Astrocyte (in vitro differentiated cells and primary cell): ENCODE results near the gene SNED1. TPM values are rescaled to one million over a fixed set of nuclear protein-coding genes. Genes with fewer than 3 reads are reported as not detected.

Source experiments
- DNase-seq: peaks from one replicate; pipeline ENCODE4 v3.0.0-alpha.2; 2010; ENCODE audit warnings: low read depth
- FAIRE-seq: peaks from 2 replicates; lab custom pipeline; 2011; peaks lifted over from hg19 to GRCh38; lab: Jason Lieb, UNC
- H2AFZ ChIP-seq: 2 replicates; pipeline ENCODE4 v1.6.0; 2012; ENCODE audit warnings: low read depth, low read length, inconsistent platforms
- H3K27ac ChIP-seq: 2 replicates; pipeline ENCODE4 v1.5.1; 2011; ENCODE audit warnings: low read depth, low read length, inconsistent platforms
- H3K27me3 ChIP-seq: 2 replicates; pipeline ENCODE4 v1.6.0; 2011; ENCODE audit warnings: low read length, inconsistent platforms; ENCODE audit not compliant: insufficient read depth
- H3K36me3 ChIP-seq: 2 replicates; pipeline ENCODE4 v1.5.1; 2011; ENCODE audit warnings: low read length, inconsistent platforms; ENCODE audit not compliant: insufficient read depth
- H3K4me1 ChIP-seq: 2 replicates; pipeline ENCODE4 v1.5.1; 2011; ENCODE audit warnings: low read length, inconsistent platforms; ENCODE audit not compliant: insufficient read depth
- H3K4me2 ChIP-seq: 2 replicates; pipeline ENCODE4 v1.6.0; 2012; ENCODE audit warnings: low read length, inconsistent platforms
- H3K4me3 ChIP-seq: 2 replicates; pipeline ENCODE4 v1.5.1; 2011; ENCODE audit warnings: low read depth, mild to moderate bottlenecking, low read length, inconsistent platforms; ENCODE audit not compliant: insufficient read depth
- H3K79me2 ChIP-seq: 2 replicates; pipeline ENCODE4 v1.6.0; 2012; ENCODE audit warnings: mild to moderate bottlenecking, low read length, inconsistent platforms; ENCODE audit not compliant: insufficient read depth
- H3K9ac ChIP-seq: 2 replicates; pipeline ENCODE4 v1.6.0; 2012; ENCODE audit warnings: mild to moderate bottlenecking, low read length, inconsistent platforms
- H3K9me3 ChIP-seq: 2 replicates; pipeline ENCODE4 v1.5.1; 2012; ENCODE audit warnings: low read depth, mild to moderate bottlenecking, low read length, inconsistent platforms; ENCODE audit not compliant: insufficient read depth
- H4K20me1 ChIP-seq: 2 replicates; pipeline ENCODE4 v1.6.0; 2012; ENCODE audit warnings: low read length, inconsistent platforms; ENCODE audit not compliant: insufficient read depth
- H3K27ac Mint-ChIP-seq: one replicate; pipeline ENCODE4 v1.8.0; 2021; ENCODE audit warnings: mild to moderate bottlenecking, mixed read lengths; ENCODE audit not compliant: unreplicated experiment
- H3K27me3 Mint-ChIP-seq: one replicate; pipeline ENCODE4 v1.8.0; 2021; ENCODE audit warnings: low read depth, mixed read lengths; ENCODE audit not compliant: unreplicated experiment
- H3K36me3 Mint-ChIP-seq: one replicate; pipeline ENCODE4 v1.8.0; 2021; ENCODE audit warnings: low read depth, mixed read lengths; ENCODE audit not compliant: unreplicated experiment
- H3K4me1 Mint-ChIP-seq: one replicate; pipeline ENCODE4 v1.8.0; 2021; ENCODE audit warnings: low read depth, mixed read lengths; ENCODE audit not compliant: unreplicated experiment
- H3K4me3 Mint-ChIP-seq: one replicate; pipeline ENCODE4 v1.8.0; 2021; ENCODE audit warnings: mild to moderate bottlenecking, moderate library complexity, mixed read lengths; ENCODE audit not compliant: unreplicated experiment
- H3K9me3 Mint-ChIP-seq: one replicate; pipeline ENCODE4 v1.8.0; 2021; ENCODE audit warnings: mild to moderate bottlenecking, mixed read lengths; ENCODE audit not compliant: unreplicated experiment
- CTCF ChIP-seq: IDR thresholded peaks from 2 replicates; pipeline ENCODE4 v1.5.1; 2011; ENCODE audit warnings: low read depth, mild to moderate bottlenecking, inconsistent platforms, low read length, moderate library complexity; ENCODE audit not compliant: insufficient read depth
- EZH2 ChIP-seq: IDR thresholded peaks from 2 replicates; pipeline ENCODE4 v1.6.1; 2012; ENCODE audit warnings: mild to moderate bottlenecking, low read length, inconsistent platforms; ENCODE audit not compliant: insufficient read depth
- total RNA-seq: library from RNA; stranded (reverse); gene quantifications from 2 replicates; pipeline ENCODE4 v1.2.1, GENCODE V29; 2021

Gene SNED1
- total RNA-seq, 1 donor from 2014 or later: 0.23 TPM

GRCh38 chr2:241064008-241064801 is 65.8 kb downstream of the SNED1 start:
- Histone ChIP-seq H3K4me2 (no peak overlapping the region), H3K4me3 (no peak overlapping the region)
- H3K27ac Mint-ChIP-seq: no peak overlapping the region

GRCh38 chr2:241064802-241065354 is 66.5 kb downstream of the SNED1 start:
- no peaks in the 10 kb centered on the region for H3K4me1 Mint-ChIP-seq
- no peak overlapping the region for H3K4me3 Mint-ChIP-seq
- TF ChIP-seq CTCF (no peak), EZH2 (no peak)
- Histone ChIP-seq H3K9ac (no peak overlapping the region), H3K36me3 (no peaks in the 10 kb centered on the region), H3K4me2 (no peak overlapping the region), H3K27ac (no peak overlapping the region), H3K9me3 (no peaks in the 10 kb centered on the region), H4K20me1 (no peaks in the 10 kb centered on the region), H3K4me3 (no peak overlapping the region), H3K27me3 (peaks cover 4% of the 10 kb centered on the region), H3K79me2 (no peaks in the 10 kb centered on the region), H2AFZ (no peak overlapping the region), H3K4me1 (no peaks in the 10 kb centered on the region)
- no peak for DNase-seq
- H3K9me3 Mint-ChIP-seq: no peaks in the 10 kb centered on the region
- no peaks in the 10 kb centered on the region for H3K36me3 Mint-ChIP-seq
- H3K27ac Mint-ChIP-seq: no peak overlapping the region
- H3K27me3 Mint-ChIP-seq: peaks cover 41% of the 10 kb centered on the region
- no peak for FAIRE-seq

More at GRCh38 chr2:241064008-241064801, 65.8 kb downstream of the SNED1 start:
- Histone ChIP-seq H3K9me3 (no peaks in the 10 kb centered on the region), H2AFZ (no peak overlapping the region), H3K27ac (no peak overlapping the region), H3K79me2 (no peaks in the 10 kb centered on the region), H3K4me1 (no peaks in the 10 kb centered on the region), H4K20me1 (no peaks in the 10 kb centered on the region), H3K27me3 (peaks cover 4% of the 10 kb centered on the region), H3K36me3 (no peaks in the 10 kb centered on the region), H3K9ac (no peak overlapping the region)
- H3K4me1 Mint-ChIP-seq: no peaks in the 10 kb centered on the region
- DNase-seq (no peak), FAIRE-seq (no peak)
- H3K9me3 Mint-ChIP-seq: no peaks in the 10 kb centered on the region
- TF ChIP-seq CTCF (no peak), EZH2 (no peak)
- no peak overlapping the region for H3K4me3 Mint-ChIP-seq
- H3K36me3 Mint-ChIP-seq: no peaks in the 10 kb centered on the region
- peaks cover 41% of the 10 kb centered on the region for H3K27me3 Mint-ChIP-seq

DNA sequence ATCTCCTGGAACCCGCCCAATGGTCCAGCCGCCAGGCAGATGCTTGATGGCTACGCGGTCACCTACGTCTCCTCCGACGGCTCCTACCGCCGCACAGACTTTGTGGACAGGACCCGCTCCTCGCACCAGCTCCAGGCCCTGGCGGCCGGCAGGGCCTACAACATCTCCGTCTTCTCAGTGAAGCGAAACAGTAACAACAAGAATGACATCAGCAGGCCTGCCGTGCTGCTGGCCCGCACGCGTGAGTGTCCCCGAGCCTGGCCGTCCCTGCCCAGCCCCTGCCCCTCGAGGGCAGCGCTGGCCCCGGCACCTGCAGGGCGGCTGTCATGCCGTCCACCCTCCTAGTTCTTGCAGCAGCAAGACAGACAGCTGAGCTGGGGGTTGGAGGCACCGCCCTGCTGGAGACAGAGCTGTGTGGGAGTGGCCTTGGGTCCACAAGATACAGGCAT is 67.0 kb downstream of the SNED1 start:
- Histone ChIP-seq H3K9ac (no peak overlapping the region), H3K4me3 (no peak overlapping the region), H2AFZ (no peak overlapping the region), H3K27ac (no peak overlapping the region), H3K9me3 (no peaks in the 10 kb centered on the region), H4K20me1 (no peaks in the 10 kb centered on the region), H3K4me2 (no peak overlapping the region), H3K36me3 (no peaks in the 10 kb centered on the region), H3K79me2 (no peaks in the 10 kb centered on the region), H3K27me3 (peaks cover 4% of the 10 kb centered on the region), H3K4me1 (no peaks in the 10 kb centered on the region)
- DNase-seq (no peak), FAIRE-seq (no peak)
- Mint-ChIP-seq H3K27me3 (peaks cover 45% of the 10 kb centered on the region), H3K9me3 (no peaks in the 10 kb centered on the region), H3K36me3 (no peaks in the 10 kb centered on the region), H3K27ac (no peak overlapping the region), H3K4me1 (no peaks in the 10 kb centered on the region), H3K4me3 (no peak overlapping the region)
- TF ChIP-seq EZH2 (no peak), CTCF (no peak)
